ENCODE measurements around the gene PTK6.

GRCh38 chr20:63579017-63579694 lies 42.0 kb upstream of the PTK6 start:
- TF ChIP-seq ZFP30 (CRISPR knock-in tag; IDR thresholded peaks at IDR 0.05): no peak
- no peak for TF ChIP-seq ZNF70 (CRISPR knock-in tag; IDR thresholded peaks at IDR 0.05)
- no peak for TF ChIP-seq BACH2 (CRISPR knock-in tag; IDR thresholded peaks at IDR 0.05; ENCODE audit: borderline replicate concordance)
- TF ChIP-seq TSHZ2 (CRISPR knock-in tag; IDR thresholded peaks at IDR 0.05): no peak
